ENCODE measurements around the gene TRIM37.

DNA sequence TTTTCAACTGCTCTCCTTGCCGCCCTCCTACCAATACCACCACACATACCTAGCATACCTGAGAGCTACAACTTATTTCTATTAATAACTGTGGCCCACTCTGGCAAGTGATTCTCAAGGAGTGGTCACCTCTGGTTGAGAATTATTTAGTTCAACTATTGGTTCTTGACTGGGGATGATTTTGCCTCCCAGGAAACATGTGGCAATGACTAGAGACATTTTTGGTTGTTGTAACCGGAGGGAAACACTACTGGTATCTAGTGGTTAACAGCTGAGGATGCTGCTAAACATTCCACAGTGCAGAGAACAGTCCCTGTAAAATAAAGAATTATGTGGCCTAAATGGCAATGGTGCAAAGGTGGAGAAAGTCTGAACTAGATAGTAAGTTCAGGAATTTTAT is 96.7 kb downstream of the TRIM37 start:
- no peak for TF ChIP-seq EZH2 (optimal IDR thresholded peaks at IDR 0.05; ENCODE audit: low read depth, low read length)
- TF ChIP-seq, protein P1, sequence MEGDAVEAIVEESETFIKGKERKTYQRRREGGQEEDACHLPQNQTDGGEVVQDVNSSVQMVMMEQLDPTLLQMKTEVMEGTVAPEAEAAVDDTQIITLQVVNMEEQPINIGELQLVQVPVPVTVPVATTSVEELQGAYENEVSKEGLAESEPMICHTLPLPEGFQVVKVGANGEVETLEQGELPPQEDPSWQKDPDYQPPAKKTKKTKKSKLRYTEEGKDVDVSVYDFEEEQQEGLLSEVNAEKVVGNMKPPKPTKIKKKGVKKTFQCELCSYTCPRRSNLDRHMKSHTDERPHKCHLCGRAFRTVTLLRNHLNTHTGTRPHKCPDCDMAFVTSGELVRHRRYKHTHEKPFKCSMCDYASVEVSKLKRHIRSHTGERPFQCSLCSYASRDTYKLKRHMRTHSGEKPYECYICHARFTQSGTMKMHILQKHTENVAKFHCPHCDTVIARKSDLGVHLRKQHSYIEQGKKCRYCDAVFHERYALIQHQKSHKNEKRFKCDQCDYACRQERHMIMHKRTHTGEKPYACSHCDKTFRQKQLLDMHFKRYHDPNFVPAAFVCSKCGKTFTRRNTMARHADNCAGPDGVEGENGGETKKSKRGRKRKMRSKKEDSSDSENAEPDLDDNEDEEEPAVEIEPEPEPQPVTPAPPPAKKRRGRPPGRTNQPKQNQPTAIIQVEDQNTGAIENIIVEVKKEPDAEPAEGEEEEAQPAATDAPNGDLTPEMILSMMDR (IDR thresholded peaks at IDR 0.05; ENCODE audit: low read length) = no peak

Data from MM.1S (cell line).